Measurements from ENCODE around the gene DNASE1L1. TPM values are rescaled to one million over a fixed set of nuclear protein-coding genes. Genes with fewer than 3 reads are reported as not detected.

The DNASE1L1 gene
- total RNA-seq, 1 donor from 2014 or later, result 35.1 TPM

DNA sequence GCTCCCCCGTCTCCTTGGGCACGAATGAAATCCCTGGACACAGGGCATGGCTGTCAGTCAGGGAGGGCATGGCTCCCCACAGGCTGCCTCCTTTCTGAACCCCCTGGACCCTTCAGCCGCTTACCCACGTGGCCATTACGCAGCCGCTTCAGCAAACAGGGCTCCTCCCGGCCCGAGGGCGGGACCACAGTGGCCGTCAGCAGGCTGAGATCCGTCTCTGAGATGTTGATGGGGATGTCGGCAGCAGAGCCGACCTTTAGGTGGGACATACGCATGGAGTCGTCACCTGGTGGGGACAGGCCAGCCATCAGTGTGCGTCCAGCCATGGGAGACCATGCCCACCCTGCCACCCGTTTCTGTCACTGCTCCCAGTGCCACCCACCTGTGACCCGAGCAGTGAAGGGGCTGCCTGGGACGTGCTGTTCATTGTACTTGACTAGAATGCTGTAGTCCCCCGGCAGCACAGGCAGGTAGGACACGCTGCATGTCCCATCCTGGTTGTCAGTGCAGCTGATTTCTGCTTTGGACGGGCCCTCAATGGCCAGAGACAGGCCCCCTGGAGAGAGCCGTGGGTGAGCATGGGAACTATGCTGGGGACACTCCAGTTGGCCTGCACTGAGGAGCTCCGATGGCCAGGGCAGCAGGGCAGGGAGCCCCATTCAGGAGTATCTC, 55.7 kb downstream of the DNASE1L1 start:
- Histone ChIP-seq H4K20me1 (ENCODE audit: insufficient read depth, low read length) (peaks cover 97% of the 10 kb centered on the region), H3K27ac (ENCODE audit: low read depth, low read length) (no peak overlapping the region), H3K9ac (ENCODE audit: low read length) (no peak overlapping the region), H3K4me1 (ENCODE audit: insufficient read depth, low read length) (no peaks in the 10 kb centered on the region), H3K36me3 (ENCODE audit: insufficient read depth, low read length) (peaks cover 23% of the 10 kb centered on the region), H3K9me3 (ENCODE audit: insufficient read depth, low read depth, low read length) (no peaks in the 10 kb centered on the region), H3K79me2 (ENCODE audit: insufficient read depth, low read length) (peaks cover 38% of the 10 kb centered on the region), H3K4me2 (ENCODE audit: low read length) (no peak overlapping the region), H3K27me3 (ENCODE audit: insufficient read depth, low read length) (no peaks in the 10 kb centered on the region), H3K4me3 (ENCODE audit: insufficient read depth, low read depth, low read length) (no peak overlapping the region), H2AFZ (ENCODE audit: low read depth, low read length) (no peak overlapping the region)
- DNase-seq (ENCODE audit: low read depth), result no peak
- TF ChIP-seq EZH2 (IDR thresholded peaks at IDR 0.05; ENCODE audit: insufficient read depth, low read length), result no peak
- TF ChIP-seq, protein P1, sequence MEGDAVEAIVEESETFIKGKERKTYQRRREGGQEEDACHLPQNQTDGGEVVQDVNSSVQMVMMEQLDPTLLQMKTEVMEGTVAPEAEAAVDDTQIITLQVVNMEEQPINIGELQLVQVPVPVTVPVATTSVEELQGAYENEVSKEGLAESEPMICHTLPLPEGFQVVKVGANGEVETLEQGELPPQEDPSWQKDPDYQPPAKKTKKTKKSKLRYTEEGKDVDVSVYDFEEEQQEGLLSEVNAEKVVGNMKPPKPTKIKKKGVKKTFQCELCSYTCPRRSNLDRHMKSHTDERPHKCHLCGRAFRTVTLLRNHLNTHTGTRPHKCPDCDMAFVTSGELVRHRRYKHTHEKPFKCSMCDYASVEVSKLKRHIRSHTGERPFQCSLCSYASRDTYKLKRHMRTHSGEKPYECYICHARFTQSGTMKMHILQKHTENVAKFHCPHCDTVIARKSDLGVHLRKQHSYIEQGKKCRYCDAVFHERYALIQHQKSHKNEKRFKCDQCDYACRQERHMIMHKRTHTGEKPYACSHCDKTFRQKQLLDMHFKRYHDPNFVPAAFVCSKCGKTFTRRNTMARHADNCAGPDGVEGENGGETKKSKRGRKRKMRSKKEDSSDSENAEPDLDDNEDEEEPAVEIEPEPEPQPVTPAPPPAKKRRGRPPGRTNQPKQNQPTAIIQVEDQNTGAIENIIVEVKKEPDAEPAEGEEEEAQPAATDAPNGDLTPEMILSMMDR (IDR thresholded peaks at IDR 0.05; ENCODE audit: insufficient read depth, low read depth, low read length), result no peak
- Mint-ChIP-seq H3K4me3 (ENCODE audit: unreplicated experiment) (no peak overlapping the region), H3K4me1 (ENCODE audit: low read depth, unreplicated experiment) (no peaks in the 10 kb centered on the region), H3K27ac (ENCODE audit: unreplicated experiment) (no peak overlapping the region), H3K27me3 (ENCODE audit: low read depth, unreplicated experiment) (no peaks in the 10 kb centered on the region), H3K9me3 (ENCODE audit: unreplicated experiment) (no peaks in the 10 kb centered on the region), H3K36me3 (ENCODE audit: low read depth, unreplicated experiment) (peaks cover 3% of the 10 kb centered on the region)
- FAIRE-seq, result no peak

DNA sequence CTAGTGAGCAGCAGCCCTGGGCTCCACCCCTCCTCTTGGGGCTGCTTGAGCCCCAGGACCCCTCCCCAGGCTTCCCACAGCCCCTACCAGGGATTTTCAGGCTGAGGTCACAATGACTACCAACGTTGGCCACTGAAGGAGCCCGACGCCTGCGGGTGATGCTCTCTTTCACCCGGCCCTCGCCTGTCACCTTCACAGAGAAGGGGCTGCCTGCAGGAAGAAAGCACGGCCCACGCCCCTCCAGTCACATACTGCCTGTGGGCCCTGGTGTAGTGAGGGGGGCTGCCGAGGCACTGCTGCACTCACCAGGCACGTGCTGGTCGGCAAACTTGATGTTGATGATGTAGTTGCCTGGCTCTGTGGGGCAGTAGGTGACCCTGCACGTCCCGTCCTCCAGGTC, 56.6 kb downstream of the DNASE1L1 start:
- no peaks in the 10 kb centered on the region for H3K9me3 ChIP-seq (ENCODE audit: insufficient read depth, low read depth, low read length)
- H3K36me3 Mint-ChIP-seq (ENCODE audit: low read depth, unreplicated experiment), result peaks cover 3% of the 10 kb centered on the region
- no peak overlapping the region for H3K27ac ChIP-seq (ENCODE audit: low read depth, low read length)
- peaks cover 29% of the 10 kb centered on the region for H3K79me2 ChIP-seq (ENCODE audit: insufficient read depth, low read length)
- no peaks in the 10 kb centered on the region for H3K4me1 ChIP-seq (ENCODE audit: insufficient read depth, low read length)
- H3K9ac ChIP-seq (ENCODE audit: low read length), result no peak overlapping the region
- H3K27me3 Mint-ChIP-seq (ENCODE audit: low read depth, unreplicated experiment), result no peaks in the 10 kb centered on the region
- H3K36me3 ChIP-seq (ENCODE audit: insufficient read depth, low read length), result peaks cover 25% of the 10 kb centered on the region
- DNase-seq (ENCODE audit: low read depth), result no peak
- H3K27ac Mint-ChIP-seq (ENCODE audit: unreplicated experiment), result peak overlapping the region; percentile 47
- peaks cover 95% of the 10 kb centered on the region for H4K20me1 ChIP-seq (ENCODE audit: insufficient read depth, low read length)
- H2AFZ ChIP-seq (ENCODE audit: low read depth, low read length), result no peak overlapping the region
- no peak overlapping the region for H3K4me2 ChIP-seq (ENCODE audit: low read length)
- TF ChIP-seq, protein P1 (IDR thresholded peaks at IDR 0.05; ENCODE audit: insufficient read depth, low read depth, low read length), result no peak
- no peak for TF ChIP-seq EZH2 (IDR thresholded peaks at IDR 0.05; ENCODE audit: insufficient read depth, low read length)
- FAIRE-seq, result no peak
- H3K4me3 Mint-ChIP-seq (ENCODE audit: unreplicated experiment), result no peak overlapping the region
- H3K4me1 Mint-ChIP-seq (ENCODE audit: low read depth, unreplicated experiment), result peaks cover under 1% of the 10 kb centered on the region
- H3K27me3 ChIP-seq (ENCODE audit: insufficient read depth, low read length), result no peaks in the 10 kb centered on the region
- H3K4me3 ChIP-seq (ENCODE audit: insufficient read depth, low read depth, low read length), result no peak overlapping the region
- H3K9me3 Mint-ChIP-seq (ENCODE audit: unreplicated experiment), result no peaks in the 10 kb centered on the region

DNA sequence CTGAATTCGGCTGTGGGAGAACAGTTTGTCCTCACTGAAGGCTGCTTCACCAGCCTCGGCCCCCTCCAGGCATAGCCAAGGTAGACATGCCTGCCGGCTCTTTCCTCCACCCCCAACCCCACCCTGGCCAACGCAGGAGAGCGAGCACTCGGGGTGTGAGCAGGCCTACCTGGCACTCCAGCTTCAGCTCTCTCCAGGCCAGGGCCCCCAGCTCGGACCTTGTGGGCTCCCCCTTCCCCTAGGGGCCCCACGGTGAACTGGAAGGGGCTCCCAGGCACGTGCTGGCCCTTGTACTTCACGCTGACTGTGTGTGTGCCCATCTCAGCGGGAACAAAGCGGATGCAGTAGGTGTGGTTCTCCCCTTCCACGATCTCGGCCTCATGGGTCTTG, 57.0 kb downstream of the DNASE1L1 start:
- Histone ChIP-seq H3K4me2 (ENCODE audit: low read length) (no peak overlapping the region), H3K9ac (ENCODE audit: low read length) (no peak overlapping the region), H3K4me1 (ENCODE audit: insufficient read depth, low read length) (no peaks in the 10 kb centered on the region), H2AFZ (ENCODE audit: low read depth, low read length) (no peak overlapping the region), H3K36me3 (ENCODE audit: insufficient read depth, low read length) (peaks cover 25% of the 10 kb centered on the region), H3K4me3 (ENCODE audit: insufficient read depth, low read depth, low read length) (no peak overlapping the region), H3K9me3 (ENCODE audit: insufficient read depth, low read depth, low read length) (no peaks in the 10 kb centered on the region), H3K79me2 (ENCODE audit: insufficient read depth, low read length) (peaks cover 25% of the 10 kb centered on the region), H3K27me3 (ENCODE audit: insufficient read depth, low read length) (no peaks in the 10 kb centered on the region), H4K20me1 (ENCODE audit: insufficient read depth, low read length) (peaks cover 95% of the 10 kb centered on the region), H3K27ac (ENCODE audit: low read depth, low read length) (no peak overlapping the region)
- no peak for DNase-seq (ENCODE audit: low read depth)
- peak overlapping the region; percentile 47 for H3K27ac Mint-ChIP-seq (ENCODE audit: unreplicated experiment)
- no peak overlapping the region for H3K4me3 Mint-ChIP-seq (ENCODE audit: unreplicated experiment)
- H3K4me1 Mint-ChIP-seq (ENCODE audit: low read depth, unreplicated experiment), result peaks cover 4% of the 10 kb centered on the region
- FAIRE-seq, result no peak
- peaks cover 3% of the 10 kb centered on the region for H3K36me3 Mint-ChIP-seq (ENCODE audit: low read depth, unreplicated experiment)
- TF ChIP-seq, protein P1 (IDR thresholded peaks at IDR 0.05; ENCODE audit: insufficient read depth, low read depth, low read length), result no peak
- TF ChIP-seq EZH2 (IDR thresholded peaks at IDR 0.05; ENCODE audit: insufficient read depth, low read length), result no peak
- no peaks in the 10 kb centered on the region for H3K9me3 Mint-ChIP-seq (ENCODE audit: unreplicated experiment)
- no peaks in the 10 kb centered on the region for H3K27me3 Mint-ChIP-seq (ENCODE audit: low read depth, unreplicated experiment)
